ENCODE results near the gene LAGE3.

Gene LAGE3

GRCh38 chrX:154431341-154431740 lies 47.7 kb downstream of the LAGE3 start:
- Histone ChIP-seq H3K36me3 (ENCODE audit: control insufficient read depth in 2 of 2, insufficient read depth in 2 of 2, low read length in 2 of 2) (peaks cover 0 to 9% of the 10 kb centered on the region in 2 donors), H3K27ac (ENCODE audit: low read length) (no peak overlapping the region), H3K9me3 (ENCODE audit: control insufficient read depth in 2 of 2, low read length in 2 of 2) (no peaks in the 10 kb centered on the region), H3K4me1 (ENCODE audit: control insufficient read depth, insufficient read depth, low read length) (peaks cover 11% of the 10 kb centered on the region), H3K27me3 (ENCODE audit: control insufficient read depth in 1 of 2, insufficient read depth in 2 of 2, low read length in 2 of 2) (no peaks in the 10 kb centered on the region), H3K9ac (ENCODE audit: low read length in 2 of 2) (no peak overlapping the region), H3K4me3 (ENCODE audit: low read length in 2 of 2) (no peak overlapping the region)

- Histone ChIP-seq H3K9ac (ENCODE audit: low read length in 2 of 2) (no peak overlapping the region), H3K4me1 (ENCODE audit: control insufficient read depth, insufficient read depth, low read length) (peaks cover 7% of the 10 kb centered on the region), H3K9me3 (ENCODE audit: control insufficient read depth in 2 of 2, low read length in 2 of 2) (no peaks in the 10 kb centered on the region), H3K27ac (ENCODE audit: low read length) (no peak overlapping the region), H3K4me3 (ENCODE audit: low read length in 2 of 2) (no peak overlapping the region), H3K27me3 (ENCODE audit: control insufficient read depth in 1 of 2, insufficient read depth in 2 of 2, low read length in 2 of 2) (no peaks in the 10 kb centered on the region), H3K36me3 (ENCODE audit: control insufficient read depth in 2 of 2, insufficient read depth in 2 of 2, low read length in 2 of 2) (peaks cover 0 to 9% of the 10 kb centered on the region in 2 donors)
These were observed 48.2 kb downstream of the LAGE3 start for GRCh38 chrX:154430916-154431315.

- Histone ChIP-seq H3K27ac (ENCODE audit: low read length) (no peak overlapping the region), H3K9me3 (ENCODE audit: control insufficient read depth in 2 of 2, low read length in 2 of 2) (no peaks in the 10 kb centered on the region), H3K27me3 (ENCODE audit: control insufficient read depth in 1 of 2, insufficient read depth in 2 of 2, low read length in 2 of 2) (no peaks in the 10 kb centered on the region), H3K36me3 (ENCODE audit: control insufficient read depth in 2 of 2, insufficient read depth in 2 of 2, low read length in 2 of 2) (peaks cover 0 to 9% of the 10 kb centered on the region in 2 donors), H3K4me3 (ENCODE audit: low read length in 2 of 2) (no peak overlapping the region), H3K4me1 (ENCODE audit: control insufficient read depth, insufficient read depth, low read length) (peaks cover 7% of the 10 kb centered on the region), H3K9ac (ENCODE audit: low read length in 2 of 2) (no peak overlapping the region)
These were observed 48.6 kb downstream of the LAGE3 start for GRCh38 chrX:154430479-154430878.

- Histone ChIP-seq H3K27ac (ENCODE audit: low read length) (no peak overlapping the region), H3K9me3 (ENCODE audit: control insufficient read depth in 2 of 2, low read length in 2 of 2) (no peaks in the 10 kb centered on the region), H3K4me1 (ENCODE audit: control insufficient read depth, insufficient read depth, low read length) (peaks cover 7% of the 10 kb centered on the region), H3K36me3 (ENCODE audit: control insufficient read depth in 2 of 2, insufficient read depth in 2 of 2, low read length in 2 of 2) (peaks cover 0 to 9% of the 10 kb centered on the region in 2 donors), H3K4me3 (ENCODE audit: low read length in 2 of 2) (peak overlapping the region; percentile 71 to 76), H3K27me3 (ENCODE audit: control insufficient read depth in 1 of 2, insufficient read depth in 2 of 2, low read length in 2 of 2) (no peaks in the 10 kb centered on the region), H3K9ac (ENCODE audit: low read length in 2 of 2) (peak overlapping the region in 1 of 2 donors; percentile 1)
These were observed 49.4 kb downstream of the LAGE3 start for GRCh38 chrX:154429711-154430110.

- H3K36me3 ChIP-seq (ENCODE audit: control insufficient read depth in 2 of 2, insufficient read depth in 2 of 2, low read length in 2 of 2) = peaks cover 0 to 4% of the 10 kb centered on the region in 2 donors
- peaks cover 7% of the 10 kb centered on the region for H3K4me1 ChIP-seq (ENCODE audit: control insufficient read depth, insufficient read depth, low read length)
- no peaks in the 10 kb centered on the region for H3K27me3 ChIP-seq (ENCODE audit: control insufficient read depth in 1 of 2, insufficient read depth in 2 of 2, low read length in 2 of 2)
- no peaks in the 10 kb centered on the region for H3K9me3 ChIP-seq (ENCODE audit: control insufficient read depth in 2 of 2, low read length in 2 of 2)
- peak within 1 kb of the TSS; percentile 41 for H3K27ac ChIP-seq (ENCODE audit: low read length)
- peak within 1 kb of the TSS; percentile 55 to 69 for H3K9ac ChIP-seq (ENCODE audit: low read length in 2 of 2)
- peak within 1 kb of the TSS; percentile 71 to 76 for H3K4me3 ChIP-seq (ENCODE audit: low read length in 2 of 2)
These were observed 50.6 kb downstream of the LAGE3 start, which contains the start of gene ATP6AP1 for GRCh38 chrX:154428176-154429171. TSS of gene ATP6AP1 (plus strand) at chrX:154428677. CDS start at chrX:154428693, 16 bp downstream.
